ENCODE results near the gene SCP2D1. TPM values are rescaled to one million over a fixed set of nuclear protein-coding genes. Genes with fewer than 3 reads are reported as not detected.

The SCP2D1 gene
- total and polyA plus RNA-seq, 8 donors, result not detected

- intact Hi-C loops (cut with DNase I), result no loop called here
- H3K9me3 ChIP-seq, result no peaks in the 10 kb centered on the region
- H3K4me3 ChIP-seq, result no peak overlapping the region
- H3K4me1 ChIP-seq, result peaks cover 0 to 6% (median 6%) of the 10 kb centered on the region in 3 donors
- no peak for FAIRE-seq
- H3K27ac ChIP-seq, result no peak overlapping the region
- no peak for DNase-seq
- no peaks in the 10 kb centered on the region for H3K27me3 ChIP-seq
- no peaks in the 10 kb centered on the region for H3K36me3 ChIP-seq
- no peak for ATAC-seq
- TF ChIP-seq CTCF (IDR thresholded peaks at IDR 0.05), result no peak
- 61 to 67% methylated on average over 4 of the region's 4 CpGs for WGBS, 2 donors
Measured at GRCh38 chr20:18832546-18833200, 19.1 kb downstream of the SCP2D1 start.

DNA sequence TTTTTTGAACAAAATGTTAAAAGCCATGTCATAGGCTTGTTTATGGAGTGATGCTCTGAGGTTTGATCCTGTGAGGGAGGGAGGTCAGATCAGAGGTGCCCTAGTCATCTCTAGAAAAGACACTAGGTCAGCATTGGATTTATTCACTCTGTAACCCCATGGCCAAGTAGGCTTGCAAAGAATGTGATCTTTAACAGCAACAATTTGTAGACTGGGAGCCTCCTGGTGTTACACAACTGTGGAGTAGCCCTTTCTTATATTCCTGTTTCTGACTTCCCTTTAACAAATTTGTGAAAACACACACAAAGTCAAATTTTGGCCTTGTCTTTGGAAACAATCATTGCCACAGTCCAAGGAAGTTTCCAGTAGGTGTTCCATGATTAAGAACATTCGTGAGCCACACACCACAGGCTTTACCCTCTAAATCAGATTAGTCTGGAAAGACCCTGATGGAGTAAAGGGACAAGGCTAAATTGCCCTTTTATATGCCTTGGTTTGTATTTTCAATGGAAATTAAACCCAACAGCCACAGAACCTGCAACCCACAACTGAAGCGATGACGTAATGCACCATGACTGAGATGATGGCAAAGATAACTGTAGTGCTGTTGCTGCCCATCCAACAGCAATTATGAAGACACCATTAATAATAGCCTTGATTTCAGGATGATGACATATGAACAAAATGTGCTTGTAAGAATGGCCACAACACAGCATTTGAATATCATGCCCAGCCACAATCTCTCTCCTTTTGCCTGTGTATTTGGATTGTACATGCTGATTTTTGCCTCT, 22.1 kb downstream of the SCP2D1 start:
- no peaks in the 10 kb centered on the region for H3K27me3 ChIP-seq
- H3K4me3 ChIP-seq, result no peak overlapping the region
- no peak overlapping the region for H3K27ac ChIP-seq
- intact Hi-C loops (cut with DNase I), result no loop called here
- no peak for FAIRE-seq
- WGBS, 2 donors, result 90 to 91% methylated on average over 3 of the region's 3 CpGs
- H3K4me1 ChIP-seq, result peaks cover 0 to 11% (median 6%) of the 10 kb centered on the region in 3 donors
- no peak for TF ChIP-seq CTCF (IDR thresholded peaks at IDR 0.05)
- DNase-seq, result no peak
- no peak for ATAC-seq
- no peaks in the 10 kb centered on the region for H3K9me3 ChIP-seq
- no peaks in the 10 kb centered on the region for H3K36me3 ChIP-seq

- Histone ChIP-seq H3K27ac (no peak overlapping the region), H3K9me3 (no peaks in the 10 kb centered on the region), H3K4me1 (peaks cover 0 to 11% (median 6%) of the 10 kb centered on the region in 3 donors), H3K27me3 (no peaks in the 10 kb centered on the region), H3K4me3 (no peak overlapping the region), H3K36me3 (no peaks in the 10 kb centered on the region)
- ATAC-seq (peak; percentile 80 to 98 (median 88)), DNase-seq (peak in 4 of 6 donors; percentile 16 to 31 (median 18)), FAIRE-seq (no peak)
- 11 to 16% methylated on average over 3 of the region's 3 CpGs for WGBS, 2 donors
- TF ChIP-seq CTCF (IDR thresholded peaks at IDR 0.05), result no peak
- intact Hi-C loops (cut with DNase I), result no loop called here
Measured at GRCh38 chr20:18837718-18838117, 24.1 kb downstream of the SCP2D1 start.

GRCh38 chr20:18839507-18840247, 26.1 kb downstream of the SCP2D1 start:
- TF ChIP-seq CTCF (IDR thresholded peaks at IDR 0.05), result no peak
- Histone ChIP-seq H3K4me3 (no peak overlapping the region), H3K9me3 (no peaks in the 10 kb centered on the region), H3K27me3 (no peaks in the 10 kb centered on the region), H3K36me3 (no peaks in the 10 kb centered on the region), H3K27ac (no peak overlapping the region), H3K4me1 (peaks cover 0 to 11% (median 6%) of the 10 kb centered on the region in 3 donors)
- intact Hi-C loops (cut with DNase I), result no loop called here
- WGBS, 2 donors, result 93 to 96% methylated on average over 6 of the region's 6 CpGs
- DNase-seq, result no peak
- ATAC-seq, result no peak
- FAIRE-seq, result no peak

Measured in pancreas (tissue), 10 donors.